CD4-positive, alpha-beta T cell treated with Interferon gamma for 1 hour (primary cell): Measurements from ENCODE around the gene AP4M1.

Experiments used
- DNase-seq: peaks from one replicate; pipeline ENCODE4 v3.0.0-alpha.2; 2020

The AP4M1 gene, protein sequence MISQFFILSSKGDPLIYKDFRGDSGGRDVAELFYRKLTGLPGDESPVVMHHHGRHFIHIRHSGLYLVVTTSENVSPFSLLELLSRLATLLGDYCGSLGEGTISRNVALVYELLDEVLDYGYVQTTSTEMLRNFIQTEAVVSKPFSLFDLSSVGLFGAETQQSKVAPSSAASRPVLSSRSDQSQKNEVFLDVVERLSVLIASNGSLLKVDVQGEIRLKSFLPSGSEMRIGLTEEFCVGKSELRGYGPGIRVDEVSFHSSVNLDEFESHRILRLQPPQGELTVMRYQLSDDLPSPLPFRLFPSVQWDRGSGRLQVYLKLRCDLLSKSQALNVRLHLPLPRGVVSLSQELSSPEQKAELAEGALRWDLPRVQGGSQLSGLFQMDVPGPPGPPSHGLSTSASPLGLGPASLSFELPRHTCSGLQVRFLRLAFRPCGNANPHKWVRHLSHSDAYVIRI

DNA sequence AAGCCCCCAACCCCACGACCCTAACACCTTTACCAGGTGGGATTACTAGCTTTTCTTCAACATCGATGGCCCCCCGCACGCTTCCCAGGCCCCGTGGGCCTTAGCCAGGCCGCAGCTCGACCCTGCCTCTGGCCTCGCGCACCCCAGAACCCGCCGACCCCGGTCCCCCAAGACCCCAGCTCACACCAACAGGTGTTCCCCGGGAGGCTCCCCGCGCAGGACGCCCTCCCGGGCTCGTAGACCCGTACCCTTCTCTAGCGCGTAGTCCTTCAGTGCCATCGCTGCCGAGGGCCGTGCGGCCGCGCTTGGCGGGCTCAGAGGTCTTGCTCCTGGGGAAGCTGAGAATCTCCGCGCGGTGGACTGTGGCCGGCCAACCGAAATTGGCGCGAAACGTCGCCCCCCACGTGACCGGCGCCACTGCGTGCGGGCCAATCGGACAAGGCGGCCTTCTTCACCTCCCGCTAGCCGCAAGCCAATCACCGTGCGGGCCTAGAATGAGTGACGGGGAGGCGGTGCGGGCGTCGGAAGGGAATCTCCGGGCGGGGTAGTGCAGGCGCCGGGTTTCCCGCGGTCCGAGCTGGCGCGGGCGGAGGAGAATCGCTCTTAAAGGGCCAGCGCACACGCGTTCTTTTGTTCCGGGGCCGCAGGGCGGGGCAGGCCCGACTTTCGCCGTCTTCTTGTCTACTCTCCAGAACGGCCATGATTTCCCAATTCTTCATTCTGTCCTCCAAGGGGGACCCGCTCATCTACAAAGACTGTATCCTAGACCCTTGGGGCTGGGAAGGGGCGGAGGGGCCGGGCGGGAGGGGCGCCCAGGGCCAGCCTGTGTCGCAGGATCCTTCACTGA is at the start of gene AP4M1, which contains the start of gene MCM7:
AP4M1 (plus strand) TSS at position 628 of the 847 bp plus-strand sequence; CDS start at position 700, 72 bp downstream.
MCM7 (minus strand) TSS at position 382 of the 847 bp plus-strand sequence; CDS start at position 279, 103 bp downstream.
- DNase-seq = peak; percentile 96

DNA sequence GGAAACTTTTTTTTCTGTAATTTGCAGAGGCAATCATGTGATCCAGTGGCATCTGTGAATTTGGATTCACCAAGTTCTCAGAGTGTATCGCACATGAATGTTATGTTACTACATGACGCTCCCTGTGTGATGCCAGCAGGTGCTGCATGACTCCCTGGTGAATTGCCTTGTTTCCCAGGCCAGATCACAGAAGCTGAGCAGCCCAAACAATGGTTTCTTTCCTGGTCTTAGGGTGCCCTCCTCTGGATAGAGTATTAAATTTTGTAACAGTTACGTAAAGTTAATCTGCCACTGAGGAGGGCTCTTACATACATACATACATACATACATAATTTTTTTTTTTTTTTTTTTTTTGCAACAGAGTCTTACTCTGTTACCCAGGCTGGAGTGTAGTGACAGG is 48.2 kb upstream of the AP4M1 start:
- DNase-seq = peak; percentile 2

DNA sequence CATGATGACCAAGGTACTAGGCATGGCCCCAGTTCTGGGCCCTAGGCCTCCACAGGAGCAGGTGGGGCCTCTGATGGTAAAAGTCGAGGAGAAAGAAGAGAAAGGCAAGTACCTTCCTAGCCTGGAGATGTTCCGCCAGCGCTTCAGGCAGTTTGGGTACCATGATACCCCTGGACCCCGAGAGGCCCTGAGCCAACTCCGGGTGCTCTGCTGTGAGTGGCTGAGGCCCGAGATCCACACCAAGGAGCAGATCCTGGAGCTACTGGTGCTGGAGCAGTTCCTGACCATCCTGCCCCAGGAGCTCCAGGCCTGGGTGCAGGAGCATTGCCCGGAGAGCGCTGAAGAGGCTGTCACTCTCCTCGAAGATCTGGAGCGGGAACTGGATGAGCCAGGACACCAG is 44.4 kb upstream of the AP4M1 start:
- DNase-seq = no peak

DNA sequence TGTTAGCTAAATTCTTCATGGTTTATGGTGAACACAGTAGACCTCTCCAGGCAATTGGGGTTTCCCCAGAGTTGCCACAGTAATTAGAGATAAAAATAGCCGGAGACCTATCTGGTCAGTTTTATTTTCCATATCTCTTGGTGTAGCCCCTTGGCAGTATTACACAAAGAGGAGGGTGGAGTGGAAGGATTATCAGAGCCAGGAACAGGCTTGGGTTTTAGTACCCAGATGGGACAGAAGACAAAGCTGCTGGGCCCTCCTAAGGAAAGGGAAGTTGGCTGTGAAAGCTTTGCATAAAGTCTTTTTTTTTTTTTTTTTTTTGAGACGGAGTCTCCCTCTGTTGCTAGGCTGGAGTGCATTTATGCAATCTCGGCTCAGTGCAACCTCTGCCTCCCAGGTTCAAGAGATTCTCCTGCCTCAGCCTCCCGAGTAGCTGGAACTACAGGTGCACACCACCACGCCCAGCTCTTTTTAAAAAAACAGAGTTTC is 42.1 kb upstream of the AP4M1 start:
- no peak for DNase-seq

DNA sequence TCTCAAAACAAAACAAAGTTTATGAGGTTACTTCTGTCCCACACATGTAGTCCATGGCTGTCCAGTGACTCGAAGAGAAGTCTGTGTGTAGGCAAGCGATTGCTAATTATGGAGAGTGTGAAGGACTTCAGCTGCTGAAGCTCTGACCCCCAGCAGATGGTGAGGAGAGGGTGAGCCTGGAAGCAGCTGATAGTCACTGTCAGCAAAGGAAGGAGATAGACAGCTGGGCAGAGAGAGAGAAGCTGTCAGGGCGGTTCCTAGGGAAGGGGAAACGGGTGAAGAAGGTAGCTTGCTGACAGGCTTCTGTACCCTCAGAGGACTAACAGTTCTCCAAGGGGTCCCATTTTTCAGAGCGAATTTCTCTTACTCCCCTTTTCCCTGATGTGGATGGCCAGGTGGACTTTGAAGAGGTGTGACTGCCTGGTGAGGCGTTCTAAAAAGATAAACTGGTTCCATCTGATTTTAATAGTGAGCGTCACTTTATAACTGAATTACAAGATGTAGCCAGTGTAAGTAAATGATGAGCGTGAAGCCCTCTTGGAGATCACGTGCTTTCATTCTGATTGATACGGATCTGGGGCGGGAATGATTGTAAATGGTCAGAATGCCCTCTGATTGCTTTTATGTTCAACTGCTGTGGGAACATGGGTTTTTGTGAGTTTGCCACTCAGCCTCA is 39.8 kb upstream of the AP4M1 start:
- DNase-seq = no peak

DNA sequence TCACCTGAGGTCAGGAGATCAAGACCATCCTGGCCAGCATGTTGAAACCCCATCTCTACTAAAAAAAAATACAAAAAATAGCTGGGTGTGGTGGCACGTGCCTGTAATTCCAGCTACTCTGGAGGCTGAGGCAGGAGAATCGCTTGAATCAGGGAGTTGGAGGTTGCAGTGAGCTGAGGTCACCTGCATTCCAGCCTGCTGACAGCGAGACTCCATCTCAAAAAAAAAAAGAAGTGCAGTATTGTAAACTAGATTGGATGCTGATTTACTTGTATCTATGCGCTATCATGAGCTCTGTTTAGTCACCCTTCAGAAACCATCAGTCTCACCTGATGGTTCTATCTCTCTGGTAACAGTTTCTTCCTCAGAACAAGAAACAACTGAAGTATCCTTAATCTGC is 38.1 kb upstream of the AP4M1 start:
- DNase-seq = no peak

DNA sequence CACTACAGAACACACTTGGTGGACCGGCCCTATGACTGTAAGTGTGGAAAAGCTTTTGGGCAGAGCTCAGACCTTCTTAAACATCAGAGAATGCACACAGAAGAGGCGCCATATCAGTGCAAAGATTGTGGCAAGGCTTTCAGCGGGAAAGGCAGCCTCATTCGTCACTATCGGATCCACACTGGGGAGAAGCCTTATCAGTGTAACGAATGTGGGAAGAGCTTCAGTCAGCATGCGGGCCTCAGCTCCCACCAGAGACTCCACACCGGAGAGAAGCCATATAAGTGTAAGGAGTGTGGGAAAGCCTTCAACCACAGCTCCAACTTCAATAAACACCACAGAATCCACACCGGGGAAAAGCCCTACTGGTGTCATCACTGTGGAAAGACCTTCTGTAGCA is 37.3 kb upstream of the AP4M1 start:
- no peak for DNase-seq

DNA sequence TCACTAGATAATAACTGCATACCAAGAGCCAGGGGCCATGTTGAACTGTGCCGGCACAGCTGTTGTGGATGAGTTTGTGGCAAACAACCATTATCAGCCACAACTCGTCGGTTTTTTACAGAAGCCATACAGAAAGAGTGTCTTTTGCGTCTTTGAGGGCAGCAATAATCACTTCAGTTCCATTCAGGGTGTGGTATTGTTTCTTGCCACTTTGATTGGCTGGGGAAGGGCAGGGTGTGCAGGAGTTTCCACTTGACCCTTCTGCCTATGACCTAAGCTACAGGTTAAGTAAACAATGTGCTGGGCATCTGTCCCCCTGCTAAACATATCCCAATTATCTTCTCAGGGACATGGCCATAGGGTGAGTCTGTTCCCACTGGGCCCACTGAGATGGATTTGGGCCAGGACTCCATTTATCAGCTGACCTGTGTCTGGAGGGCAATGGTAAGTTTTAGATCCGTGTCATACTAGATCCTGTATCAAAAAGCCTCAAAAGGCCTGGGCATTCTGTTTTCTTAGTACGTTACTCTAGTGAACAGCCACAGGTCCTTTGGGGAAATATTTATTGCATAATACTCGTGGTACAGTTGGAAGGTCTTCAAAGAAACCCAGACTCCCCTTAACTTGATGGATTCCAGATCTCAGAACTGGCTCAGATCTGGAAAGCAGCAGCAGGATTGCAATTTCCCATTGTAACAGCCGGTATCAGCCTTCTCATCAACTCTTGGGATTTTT is 35.8 kb upstream of the AP4M1 start:
- DNase-seq = no peak

DNA sequence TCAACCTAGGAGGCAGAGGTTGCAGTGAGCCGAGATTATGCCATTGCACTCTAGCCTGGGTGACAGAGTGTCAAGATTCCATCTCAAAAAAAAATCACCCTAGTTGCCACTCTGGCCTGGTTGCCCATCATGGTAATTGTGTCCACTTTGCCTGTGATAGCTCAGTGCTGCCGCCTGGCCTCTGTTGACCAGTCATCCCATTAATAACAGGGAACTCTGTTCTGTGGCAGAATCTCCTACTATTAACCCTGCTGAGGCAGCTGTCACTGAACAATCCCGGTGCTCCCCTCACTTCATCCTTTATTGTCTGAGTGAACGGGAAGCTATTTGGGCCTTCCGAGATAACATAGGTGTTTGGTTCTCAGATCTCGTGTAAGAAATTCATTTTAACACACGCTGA is 34.5 kb upstream of the AP4M1 start:
- DNase-seq = no peak

DNA sequence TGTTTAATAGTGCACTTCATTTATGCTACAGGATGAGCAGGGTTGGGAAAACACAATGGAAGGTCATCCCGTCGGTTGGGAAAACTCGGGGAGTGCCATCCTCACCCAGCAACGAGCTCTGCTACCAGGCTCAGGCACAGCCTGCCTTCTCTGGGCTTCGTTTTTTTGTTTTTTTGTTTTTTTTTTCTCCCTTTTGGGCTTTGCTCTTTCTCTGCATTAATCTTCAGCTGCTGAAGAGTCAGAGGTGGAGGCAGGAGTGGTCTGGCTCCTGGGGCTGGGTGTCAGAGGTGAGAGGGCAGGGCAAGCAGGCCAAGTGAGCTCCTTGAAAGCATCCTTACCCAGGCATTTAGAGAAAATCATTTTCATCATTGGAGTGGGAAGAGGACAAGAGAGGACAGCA is 31.5 kb upstream of the AP4M1 start:
- DNase-seq = no peak

DNA sequence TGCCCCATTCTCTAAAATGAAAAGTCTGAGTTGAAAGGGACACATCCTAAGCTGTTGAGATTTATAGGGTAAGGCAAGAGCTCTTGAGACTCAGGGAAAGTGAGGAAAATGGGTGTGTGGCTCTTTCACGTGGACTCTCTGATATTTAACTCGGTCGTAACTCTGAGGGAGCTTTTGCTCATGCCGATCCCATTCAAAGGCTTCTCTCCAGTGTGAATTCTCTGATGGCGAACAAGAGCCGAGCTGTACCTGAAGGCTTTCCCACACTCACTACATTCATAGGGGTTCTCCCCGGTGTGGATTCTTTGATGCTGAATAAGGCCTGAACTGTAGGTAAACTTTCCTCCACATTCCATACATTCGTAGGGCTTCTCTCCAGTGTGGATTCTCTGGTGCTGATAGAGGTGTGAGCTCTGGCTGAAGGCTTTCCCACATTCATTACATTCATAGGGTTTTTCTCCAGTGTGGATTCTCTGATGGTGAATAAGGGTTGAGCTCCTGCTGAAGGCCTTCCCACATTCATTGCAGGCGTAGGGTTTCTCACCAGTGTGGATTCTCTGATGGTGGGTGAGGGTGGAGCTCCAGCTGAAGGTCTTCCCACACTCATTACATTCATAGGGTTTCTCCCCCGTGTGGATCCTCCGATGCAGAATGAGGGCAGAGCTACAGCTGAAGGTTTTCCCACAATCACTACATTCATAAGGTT is 30.3 kb upstream of the AP4M1 start:
- DNase-seq = no peak

DNA sequence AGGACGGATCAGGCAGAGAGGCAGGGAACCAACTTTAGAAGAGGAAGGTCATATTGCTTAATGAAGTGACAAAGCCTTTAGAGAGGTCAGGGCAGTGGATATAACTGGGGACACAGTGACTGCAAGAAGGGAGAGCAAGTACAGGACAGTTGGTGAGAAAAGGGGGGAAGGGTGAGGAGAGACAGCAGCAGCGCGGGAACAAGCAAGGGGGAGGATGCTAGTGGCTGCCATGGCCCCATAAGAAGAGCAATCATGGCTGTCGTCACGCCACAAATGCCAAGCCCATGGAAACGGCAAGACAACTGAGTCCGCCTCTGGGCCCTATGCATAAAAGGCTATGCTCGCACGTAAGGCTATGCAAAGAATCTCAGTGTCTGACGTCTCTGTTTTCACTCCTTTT is 29.0 kb upstream of the AP4M1 start:
- no peak for DNase-seq

DNA sequence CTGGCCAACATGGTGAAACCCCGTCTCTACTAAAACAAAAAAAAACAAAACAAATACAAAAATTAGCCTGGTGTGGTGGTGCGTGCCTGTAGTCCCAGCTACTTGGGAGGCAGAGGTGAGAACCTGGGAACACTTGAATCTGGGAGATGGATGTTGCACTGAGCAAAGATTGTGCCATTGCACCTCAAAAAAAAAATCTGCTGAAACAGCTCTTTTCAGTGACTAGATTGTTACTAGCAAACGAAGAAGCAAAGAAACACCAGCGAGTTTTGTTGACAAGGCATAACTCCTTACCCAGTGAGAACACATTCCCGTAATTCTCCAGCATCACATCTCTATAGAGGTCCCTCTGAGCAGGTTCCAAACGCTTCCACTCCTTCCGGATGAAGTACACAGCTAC is 26.6 kb upstream of the AP4M1 start:
- DNase-seq = no peak

DNA sequence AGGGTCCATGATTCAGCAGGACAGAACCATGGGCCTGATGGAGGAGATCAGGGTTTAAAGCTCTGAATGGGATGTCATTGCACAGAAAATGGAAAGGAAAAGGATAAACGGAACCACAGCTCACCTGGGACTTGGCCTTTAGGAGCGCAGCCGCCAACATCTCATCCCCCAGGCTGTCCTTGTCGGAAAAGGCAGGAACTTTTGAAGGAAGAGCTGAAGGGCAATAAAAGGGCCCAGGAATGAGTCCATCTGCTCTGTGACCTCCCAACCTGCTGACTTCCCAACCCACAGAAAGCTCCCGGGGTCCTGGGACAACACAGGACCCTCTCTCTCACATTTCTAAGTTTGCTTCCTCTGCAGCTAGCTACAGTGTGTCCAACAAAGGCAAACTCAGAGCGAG is 26.0 kb upstream of the AP4M1 start:
- no peak for DNase-seq

DNA sequence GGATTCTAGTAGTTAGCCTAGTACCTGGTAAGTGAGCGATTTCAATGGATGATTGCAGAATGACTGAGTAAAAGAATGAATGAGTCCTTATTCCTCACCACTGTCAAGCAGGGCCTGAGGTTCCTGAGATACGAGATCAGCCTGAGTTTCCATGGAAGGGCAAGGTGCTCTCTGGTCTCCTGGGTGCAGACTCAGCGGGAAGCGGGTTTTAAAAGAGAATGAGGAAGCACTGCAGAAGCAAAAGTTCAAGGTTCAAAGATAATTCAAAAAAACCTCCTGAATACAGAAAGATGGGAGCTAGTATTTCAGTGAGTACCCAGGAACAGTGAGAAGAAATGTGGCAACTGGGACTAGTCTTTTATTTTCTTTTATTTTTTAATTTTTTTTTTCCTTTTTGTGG is 24.2 kb upstream of the AP4M1 start:
- no peak for DNase-seq

DNA sequence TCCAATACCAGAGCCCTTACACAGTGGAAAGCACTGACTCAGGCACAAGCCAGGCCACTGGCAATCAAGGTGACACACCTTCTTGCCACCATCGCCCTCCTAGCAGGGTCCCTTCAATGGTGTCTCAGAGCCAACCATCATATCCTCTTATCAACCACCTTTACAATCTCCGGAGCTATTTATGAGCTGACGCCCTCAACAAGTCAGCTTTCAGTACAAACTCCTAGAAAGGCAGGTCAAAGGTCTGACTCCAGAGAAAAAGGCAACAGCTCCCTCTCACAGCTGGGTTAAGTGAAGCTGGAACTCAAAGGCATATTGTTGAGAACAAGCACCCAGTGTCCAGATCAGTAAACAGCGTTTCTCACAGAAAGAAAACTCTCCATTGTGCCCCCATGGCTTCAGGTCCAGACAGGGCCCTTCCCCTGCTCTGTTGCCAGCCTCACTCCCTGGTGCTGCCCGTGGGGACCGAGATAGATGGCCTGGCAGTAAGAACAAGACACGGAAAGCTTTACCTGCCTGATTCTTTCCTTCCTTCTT is 22.4 kb upstream of the AP4M1 start:
- no peak for DNase-seq

DNA sequence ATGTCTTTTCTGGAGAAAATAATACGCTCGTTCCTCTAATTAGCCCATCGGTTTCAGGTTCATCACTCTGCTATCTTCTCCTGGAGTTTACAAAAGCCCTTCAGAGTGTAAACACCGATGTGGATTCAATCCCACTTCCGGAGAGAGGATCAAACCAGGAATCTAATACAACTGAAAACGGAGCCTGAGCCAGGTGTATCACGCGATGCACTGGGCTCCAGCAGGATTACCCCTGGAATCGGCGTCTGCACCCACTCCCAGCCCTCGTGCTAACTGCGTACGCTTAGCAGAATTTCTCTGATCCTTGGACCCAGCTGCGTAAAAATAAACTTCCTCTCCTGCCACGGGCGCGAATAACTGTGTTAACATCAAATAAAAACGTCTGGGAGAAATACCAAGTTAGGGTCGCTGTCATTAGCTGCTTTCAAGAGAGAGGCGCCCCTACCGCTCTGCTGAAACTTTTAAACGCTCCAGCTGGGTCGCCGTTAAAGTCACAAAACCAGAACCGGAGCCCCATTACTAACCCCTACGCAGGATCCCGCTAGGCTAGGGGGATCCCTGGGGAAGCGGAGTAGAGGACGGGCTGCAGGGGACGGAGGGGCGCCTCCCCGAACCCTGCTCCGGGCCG is 20.4 kb upstream of the AP4M1 start:
- no peak for DNase-seq

DNA sequence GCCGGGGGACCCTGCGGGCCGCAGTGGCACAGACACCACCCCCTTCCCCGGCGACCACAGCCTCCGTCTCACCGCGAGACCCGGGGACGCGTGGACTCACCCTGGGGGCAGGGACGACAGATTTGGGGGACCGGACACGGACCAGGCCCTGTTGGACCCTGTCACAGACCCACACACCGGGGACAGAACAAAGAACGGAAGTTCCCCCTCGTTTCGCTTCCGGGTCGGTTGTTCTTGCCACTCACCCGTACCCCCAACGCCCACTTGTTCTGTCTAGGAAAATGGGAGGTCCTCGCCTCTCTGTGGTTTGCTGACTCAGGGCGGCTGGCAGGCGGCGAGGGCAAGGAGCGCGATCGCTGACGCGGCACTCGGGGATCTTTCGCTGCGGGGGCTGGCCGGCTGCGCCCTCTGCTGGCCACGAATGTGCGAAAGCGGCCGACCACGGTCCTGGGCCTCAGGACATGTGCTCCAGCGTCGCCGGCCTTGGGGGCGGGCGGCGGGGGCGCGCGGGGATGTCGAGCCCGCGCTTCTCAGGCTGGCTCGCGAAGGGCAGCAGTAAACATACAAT is 19.8 kb upstream of the AP4M1 start, which contains the start of gene ZNF3:
ZNF3 (minus strand) TSS at position 189 of the 568 bp plus-strand sequence. CDS start 4,366 bp downstream, outside the sequence.
- DNase-seq = peak; percentile 98

DNA sequence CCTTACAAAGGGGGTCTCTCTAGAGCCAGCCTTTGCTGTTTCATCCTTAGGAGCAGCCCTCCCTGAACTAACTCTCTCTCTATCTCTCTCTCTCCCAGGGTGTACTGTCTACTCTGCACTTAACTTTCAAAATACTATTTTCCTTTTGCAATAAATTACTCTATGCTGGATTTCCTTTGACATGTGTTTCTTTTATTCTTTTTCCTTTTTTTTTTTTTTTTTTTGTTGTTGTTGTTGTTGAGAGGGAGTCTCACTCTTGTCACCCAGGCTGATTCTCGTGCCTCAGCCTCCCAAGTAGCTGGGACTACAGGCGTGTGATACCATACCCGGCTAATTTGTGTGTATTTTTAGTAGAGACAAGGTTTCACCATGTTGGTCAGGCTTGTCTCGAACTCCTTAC is 18.5 kb upstream of the AP4M1 start:
- DNase-seq = no peak

DNA sequence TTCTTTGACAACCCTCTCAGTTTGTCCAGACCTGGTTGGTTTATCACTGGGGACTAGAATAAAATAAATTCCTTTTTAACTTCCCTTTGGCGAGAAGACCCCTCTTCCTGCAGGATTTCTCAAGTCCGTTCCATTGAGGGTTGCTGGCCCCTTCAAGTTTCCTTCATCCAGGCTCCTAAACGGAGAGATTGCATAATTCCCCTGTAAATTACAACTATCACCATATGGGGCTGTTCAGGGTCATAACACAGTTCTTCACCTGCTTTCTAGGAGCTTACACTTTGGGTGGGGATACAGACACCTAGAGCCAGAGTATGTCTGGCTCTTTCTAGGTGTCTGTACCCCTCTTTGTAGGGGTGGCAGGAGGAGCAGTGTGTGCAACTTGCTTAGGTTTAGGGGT is 15.9 kb upstream of the AP4M1 start:
- DNase-seq = no peak
